Heart left ventricle (tissue), 13 donors: ENCODE measurements around the gene CAMTA1.

ENCODE experiments used
- POLR2A ChIP-seq, 2 donors: fragments of 450-650 bp; IDR thresholded peaks; one replicate each; pipeline ENCODE4 v1.6.1; 2017; ENCODE audit warnings: antibody characterized with exemption in 2 of 2, mild to moderate bottlenecking in 2 of 2, moderate library complexity in 2 of 2
- TF ChIP-seq, protein P1 (sequence below), 12 donors: fragments of 200-600 bp; sonication (generic) in 4 of 12; IDR thresholded peaks; one replicate each; pipeline versions ENCODE4 v1.5.0 to v1.8.0; 2018 to 2022; ENCODE audit warnings: antibody characterized with exemption in 12 of 12, mild to moderate bottlenecking in 5 of 12
- donor health status: ischemic (EF 13 %, LVEDD 7.1; RV severe dilation, severe dysfunction).
- donor health status: DM: no; HTN: yes; CAD: no.
- donor health status: DM: no; HTN: no; CAD: no.
- donor health status: ischemic (EF 25% LVEDD 6.9; RV normal size, moderate dysfunction).
- donor health status: ischemic (EF 25% LVEDD 5.7; RV mildly dilated, moderate dysfunction).
- donor health status: ischemic (EF 35%, LVEDD 5.7; RV mildly dilated, moderate dysfunction).
- donor health status: nonischemic (EF 11% LVEDD 7.7; RV severe dilation, severe dysfunction).
- donor health status: DM: yes; HTN: yes; CAD: no.
- donor health status: PGD.
- donor health status: ischemic (EF 29% LVEDD 5.4; RV normal size, mild dysfunction).
- donor health status: nonischemic (EF 23%, LVEDD 6.1; RV moderate dilation, normal function).

DNA sequence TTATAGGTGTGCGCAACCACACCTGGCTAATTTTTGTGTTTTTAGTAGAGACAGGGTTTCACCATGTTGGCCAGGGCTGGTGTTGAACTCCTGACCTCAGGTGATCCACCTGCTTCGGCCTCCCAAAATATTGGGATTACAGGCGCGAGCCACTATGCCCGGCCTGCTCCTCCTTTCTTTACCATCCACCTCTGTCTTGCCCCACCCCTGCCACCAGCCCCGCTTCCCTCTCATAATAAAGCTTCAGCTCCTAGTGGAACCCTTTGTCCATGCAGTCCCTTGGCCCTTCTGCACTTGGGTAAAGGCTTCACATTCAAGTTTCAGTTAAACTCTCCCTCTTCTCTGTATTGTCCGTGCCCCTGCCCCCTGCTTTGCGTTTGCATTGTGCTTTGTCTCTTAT, 120.1 kb downstream of the CAMTA1 start:
- TF ChIP-seq POLR2A (IDR thresholded peaks at IDR 0.05) = no peak
- TF ChIP-seq, protein P1, sequence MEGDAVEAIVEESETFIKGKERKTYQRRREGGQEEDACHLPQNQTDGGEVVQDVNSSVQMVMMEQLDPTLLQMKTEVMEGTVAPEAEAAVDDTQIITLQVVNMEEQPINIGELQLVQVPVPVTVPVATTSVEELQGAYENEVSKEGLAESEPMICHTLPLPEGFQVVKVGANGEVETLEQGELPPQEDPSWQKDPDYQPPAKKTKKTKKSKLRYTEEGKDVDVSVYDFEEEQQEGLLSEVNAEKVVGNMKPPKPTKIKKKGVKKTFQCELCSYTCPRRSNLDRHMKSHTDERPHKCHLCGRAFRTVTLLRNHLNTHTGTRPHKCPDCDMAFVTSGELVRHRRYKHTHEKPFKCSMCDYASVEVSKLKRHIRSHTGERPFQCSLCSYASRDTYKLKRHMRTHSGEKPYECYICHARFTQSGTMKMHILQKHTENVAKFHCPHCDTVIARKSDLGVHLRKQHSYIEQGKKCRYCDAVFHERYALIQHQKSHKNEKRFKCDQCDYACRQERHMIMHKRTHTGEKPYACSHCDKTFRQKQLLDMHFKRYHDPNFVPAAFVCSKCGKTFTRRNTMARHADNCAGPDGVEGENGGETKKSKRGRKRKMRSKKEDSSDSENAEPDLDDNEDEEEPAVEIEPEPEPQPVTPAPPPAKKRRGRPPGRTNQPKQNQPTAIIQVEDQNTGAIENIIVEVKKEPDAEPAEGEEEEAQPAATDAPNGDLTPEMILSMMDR (IDR thresholded peaks at IDR 0.05) = no peak
